GM12874 (cell line): ENCODE results near the gene SHC3.

Experiments used
- CTCF ChIP-seq: IDR thresholded peaks from 2 replicates; pipeline ENCODE4 v1.5.1; 2011; ENCODE audit warnings: low read depth, mild to moderate bottlenecking, control low read depth, low read length, moderate library complexity; ENCODE audit not compliant: insufficient read depth

The SHC3 gene

GRCh38 chr9:89080193-89080592 lies 98.4 kb downstream of the SHC3 start:
- TF ChIP-seq CTCF, result no peak

GRCh38 chr9:89079391-89079790 lies 99.2 kb downstream of the SHC3 start:
- TF ChIP-seq CTCF, result no peak

- no peak for TF ChIP-seq CTCF
Observed at GRCh38 chr9:89078860-89079259, 99.8 kb downstream of the SHC3 start.

- no peak for TF ChIP-seq CTCF
Observed at GRCh38 chr9:89078421-89078820, 100.2 kb downstream of the SHC3 start.

GRCh38 chr9:89077519-89077918 lies 101.1 kb downstream of the SHC3 start:
- TF ChIP-seq CTCF, result no peak

GRCh38 chr9:89073397-89073796 lies 105.2 kb downstream of the SHC3 start:
- no peak for TF ChIP-seq CTCF

- TF ChIP-seq CTCF, result no peak
Observed at GRCh38 chr9:89071591-89071990, 107.0 kb downstream of the SHC3 start.

- TF ChIP-seq CTCF, result no peak
Observed at GRCh38 chr9:89066835-89067234, 111.8 kb downstream of the SHC3 start.
